GM18951 (cell line): ENCODE data around the gene GRAPL.
"Not testable (repeated sequence)": the region's sequence is repeated elsewhere in the genome, so short reads cannot be mapped to it uniquely, and the experiment has no call there.

Experiments
- in situ Hi-C: fragments of 300-500 bp; cut with MboI; formaldehyde crosslinking; loops from one replicate; pipeline ENCODE4 v1.12.0; 2022; ENCODE audit warnings: low sequenced_read_pairs, mixed read lengths, inconsistent platforms; ENCODE audit not compliant: unreplicated experiment

GRAPL gene

DNA sequence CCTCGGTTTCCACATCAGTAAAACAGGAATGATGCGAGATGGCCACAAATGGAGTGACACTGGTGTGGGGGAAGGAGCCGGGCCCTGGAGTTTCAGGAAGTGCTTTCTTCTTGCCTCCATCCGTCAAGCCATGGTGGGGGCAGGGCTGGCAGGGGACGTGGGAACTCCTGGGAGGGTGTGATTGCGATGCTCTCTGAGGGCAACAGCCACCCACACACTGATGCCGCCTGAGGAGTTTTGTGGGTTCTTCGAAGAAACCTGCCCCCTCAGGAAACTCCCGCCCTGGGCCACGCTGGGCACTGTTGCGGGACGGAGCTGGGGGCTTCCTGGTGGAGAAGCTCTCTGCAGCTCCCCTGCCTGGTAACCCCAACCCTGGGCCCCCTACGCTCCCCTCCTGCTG is 8.0 kb downstream of the GRAPL start:
- in situ Hi-C loops = not testable (repeated sequence)

GRCh38 chr17:19136138-19136537 is 8.7 kb downstream of the GRAPL start:
- in situ Hi-C loops = not testable (repeated sequence)

DNA sequence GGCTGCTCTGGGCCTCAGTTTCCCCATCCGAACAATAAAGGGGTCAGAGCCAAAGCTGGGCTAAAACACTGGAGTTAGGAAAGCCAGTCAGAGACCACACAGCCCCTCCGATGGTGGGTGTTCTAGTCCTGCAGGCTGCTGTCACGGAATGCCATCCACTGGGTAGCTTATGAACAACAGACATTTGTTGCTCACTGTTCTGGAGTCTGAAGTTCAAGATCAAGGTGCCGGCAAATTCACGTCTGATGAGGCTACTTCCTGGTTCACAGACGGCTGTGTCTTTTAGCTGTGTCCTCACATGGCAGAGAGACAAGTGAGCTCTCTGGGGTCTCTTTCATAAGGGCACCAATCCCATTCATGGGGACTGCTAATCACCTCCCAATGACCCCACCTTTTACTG is 9.2 kb downstream of the GRAPL start:
- in situ Hi-C loops = not testable (repeated sequence)

- in situ Hi-C loops = not testable (repeated sequence)
These were observed 10.6 kb downstream of the GRAPL start for GRCh38 chr17:19137959-19138358.

- in situ Hi-C loops = loop anchor here (10.0 kb wide), 1 partner anchor 117 kb away; no protein-coding TSS in a partner anchor
These were observed 14.2 kb downstream of the GRAPL start for GRCh38 chr17:19141366-19142155.

GRCh38 chr17:19142419-19142818 is 15.0 kb downstream of the GRAPL start:
- in situ Hi-C loops = loop anchor here (10.0 kb wide), 1 partner anchor 118 kb away; no protein-coding TSS in a partner anchor

DNA sequence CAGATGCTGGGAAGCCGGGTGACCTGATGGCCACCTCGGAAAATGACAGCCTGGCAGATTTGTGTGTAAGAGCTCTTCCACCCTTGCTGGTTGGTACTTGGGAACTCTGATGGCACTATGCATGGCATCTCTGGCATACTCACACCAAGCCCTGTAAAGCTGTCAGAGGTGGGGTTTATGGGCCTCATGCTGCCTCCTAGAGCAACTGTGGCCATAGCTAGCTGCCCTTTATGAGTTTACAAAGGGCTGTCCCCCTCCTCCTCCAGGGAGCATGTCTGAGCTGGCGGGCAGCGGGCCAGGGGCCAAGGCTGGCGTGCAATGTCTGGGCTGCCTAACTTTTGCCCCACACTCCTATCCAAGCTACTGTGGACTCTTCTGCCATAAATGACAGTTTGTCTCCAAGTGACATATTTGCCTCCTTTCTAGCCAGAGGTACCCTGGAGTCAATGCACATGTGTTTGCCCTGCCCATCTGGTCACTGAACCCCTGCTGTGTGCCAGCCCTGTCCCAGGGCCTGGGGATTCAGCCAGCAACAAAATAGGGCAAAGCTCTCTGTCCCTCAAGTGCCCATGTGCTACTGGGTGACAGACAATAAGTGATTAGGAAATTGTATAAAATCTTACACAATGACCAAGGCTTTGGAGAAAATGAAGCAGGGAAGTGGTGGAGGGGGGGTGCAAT is 15.8 kb downstream of the GRAPL start:
- in situ Hi-C loops = loop anchor here (10.0 kb wide), 1 partner anchor 118 kb away; no protein-coding TSS in a partner anchor

- in situ Hi-C loops = loop anchor here (10.0 kb wide), 1 partner anchor 120 kb away; no protein-coding TSS in a partner anchor
These were observed 17.0 kb downstream of the GRAPL start for GRCh38 chr17:19144373-19144772.

DNA sequence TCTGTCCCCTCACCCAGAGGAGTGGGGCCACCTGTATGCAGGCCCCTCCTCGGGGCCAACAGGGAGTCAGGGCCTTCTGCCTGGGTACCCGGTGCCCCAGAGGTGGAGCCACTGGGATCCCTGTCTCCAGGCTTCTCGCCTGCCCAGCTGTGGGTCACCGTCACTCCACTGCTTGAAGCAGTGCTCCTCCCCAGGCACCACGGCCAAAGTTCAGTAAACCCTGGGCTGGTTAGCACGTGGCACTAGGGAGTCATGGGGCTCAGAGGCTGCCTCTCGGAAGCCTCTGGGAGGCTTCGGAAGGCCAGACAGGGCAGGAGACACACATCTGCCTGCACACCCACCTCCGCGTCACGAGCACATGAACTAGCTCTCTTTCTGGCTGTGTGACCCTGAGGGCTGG is 18.1 kb downstream of the GRAPL start:
- in situ Hi-C loops = loop anchor here (10.0 kb wide), 1 partner anchor 121 kb away; no protein-coding TSS in a partner anchor

DNA sequence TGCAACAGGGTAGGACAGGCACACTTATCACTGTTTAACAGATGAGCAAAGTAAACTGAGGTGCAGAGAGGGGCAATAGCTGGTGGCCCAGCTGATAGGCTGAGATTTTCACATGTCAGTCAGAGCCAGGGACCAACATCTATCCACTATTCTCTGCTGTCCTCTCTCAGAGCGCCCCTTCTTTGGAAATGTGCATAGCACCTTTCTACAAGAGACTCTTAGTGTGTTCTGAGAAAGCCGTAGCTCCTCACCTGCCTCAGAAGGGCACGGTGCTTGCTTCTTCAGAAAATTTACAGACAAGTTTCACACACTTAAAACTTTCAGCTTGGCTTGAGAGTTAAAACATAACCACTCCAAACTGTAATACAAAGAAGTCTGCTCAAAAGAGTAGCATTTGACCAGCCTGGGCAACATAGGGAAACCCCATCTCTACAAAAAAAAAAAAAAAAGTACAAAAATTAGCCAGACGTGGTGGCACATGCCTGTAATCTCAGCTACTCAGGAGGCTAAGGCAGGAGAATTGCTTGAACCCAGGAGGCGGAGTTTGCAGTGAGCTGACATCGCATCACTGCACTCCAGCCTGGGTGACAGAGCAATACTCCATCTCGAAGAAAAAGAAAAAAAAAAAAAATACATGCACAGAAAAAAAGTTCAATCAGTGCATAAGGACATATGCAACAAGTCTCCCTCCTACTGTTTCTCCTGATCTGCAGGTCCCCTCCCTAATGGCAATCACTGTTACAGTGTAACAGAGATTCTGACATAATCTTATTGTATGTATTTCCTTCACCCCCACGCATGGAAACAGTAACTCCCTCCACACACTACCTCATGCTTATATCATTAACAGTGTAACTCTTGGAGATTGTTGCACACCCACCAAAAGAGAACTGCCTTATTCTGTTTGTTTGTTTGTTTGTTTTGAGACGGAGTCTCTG is 23.6 kb downstream of the GRAPL start:
- in situ Hi-C loops = not testable (repeated sequence)

DNA sequence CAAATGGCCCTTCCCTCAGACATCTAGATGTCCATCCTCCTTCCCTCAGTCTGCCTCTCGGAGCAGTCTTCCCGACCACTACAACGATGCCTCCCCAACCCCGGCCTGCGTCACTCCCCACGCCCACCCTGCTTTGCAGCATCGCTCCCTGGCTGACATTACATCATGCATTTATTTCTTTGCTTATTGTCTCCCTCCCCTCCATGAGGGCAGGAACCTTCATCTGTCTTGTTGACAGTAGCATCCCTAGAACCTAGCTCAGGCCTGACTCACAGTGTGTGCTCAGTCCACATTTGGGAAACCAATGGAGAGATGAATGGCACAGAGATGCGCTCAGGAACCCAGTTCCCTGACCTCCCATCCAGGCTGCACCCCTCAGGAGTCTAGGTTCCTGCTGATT is 30.2 kb downstream of the GRAPL start:
- in situ Hi-C loops = not testable (repeated sequence)

GRCh38 chr17:19158478-19158877 is 31.1 kb downstream of the GRAPL start:
- in situ Hi-C loops = not testable (repeated sequence)

GRCh38 chr17:19158938-19159337 is 31.5 kb downstream of the GRAPL start:
- in situ Hi-C loops = not testable (repeated sequence)

GRCh38 chr17:19161308-19162107 is 34.1 kb downstream of the GRAPL start:
- in situ Hi-C loops = not testable (repeated sequence)

DNA sequence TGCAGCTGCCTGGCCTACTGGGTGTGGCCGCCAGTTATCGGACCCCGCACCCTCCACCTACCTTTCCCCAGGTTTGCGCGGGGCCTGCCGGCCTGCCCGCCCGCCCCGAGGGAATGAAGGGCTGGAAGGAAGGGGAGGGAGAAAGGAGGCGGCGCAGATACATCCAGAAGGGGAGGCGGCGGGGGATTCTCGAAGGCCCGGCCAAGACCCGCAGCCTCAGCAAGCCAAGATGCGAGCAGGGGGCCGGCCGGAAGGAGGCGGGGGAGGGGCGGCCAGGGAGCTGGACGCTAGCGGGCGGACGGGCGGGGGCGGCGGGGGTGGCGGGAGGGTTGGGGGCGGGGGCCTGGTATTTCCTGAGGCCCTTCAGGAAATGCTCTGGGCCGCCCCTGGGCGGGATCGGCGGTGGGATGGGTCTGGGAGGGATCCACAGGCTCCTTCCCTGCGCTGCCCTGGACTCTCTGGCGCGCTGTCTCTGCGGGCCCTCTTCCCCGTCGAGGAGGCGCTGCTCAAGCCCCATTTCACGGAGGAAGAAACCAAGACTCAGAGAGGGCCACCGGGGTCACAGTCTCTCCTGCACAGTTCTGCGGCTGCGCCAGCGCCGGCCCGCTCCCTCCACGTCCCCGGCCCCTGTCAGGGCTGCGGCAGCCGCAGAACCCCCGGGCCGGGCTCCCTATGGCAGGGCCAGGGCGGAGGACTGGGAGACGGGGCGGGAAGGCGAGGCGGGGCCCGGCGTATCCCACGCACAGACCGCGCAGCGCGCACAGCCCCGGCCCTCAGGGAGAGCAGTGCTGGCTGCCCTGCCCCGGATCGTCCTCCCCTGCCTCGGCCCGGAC is 35.2 kb downstream of the GRAPL start:
- in situ Hi-C loops = not testable (repeated sequence)

DNA sequence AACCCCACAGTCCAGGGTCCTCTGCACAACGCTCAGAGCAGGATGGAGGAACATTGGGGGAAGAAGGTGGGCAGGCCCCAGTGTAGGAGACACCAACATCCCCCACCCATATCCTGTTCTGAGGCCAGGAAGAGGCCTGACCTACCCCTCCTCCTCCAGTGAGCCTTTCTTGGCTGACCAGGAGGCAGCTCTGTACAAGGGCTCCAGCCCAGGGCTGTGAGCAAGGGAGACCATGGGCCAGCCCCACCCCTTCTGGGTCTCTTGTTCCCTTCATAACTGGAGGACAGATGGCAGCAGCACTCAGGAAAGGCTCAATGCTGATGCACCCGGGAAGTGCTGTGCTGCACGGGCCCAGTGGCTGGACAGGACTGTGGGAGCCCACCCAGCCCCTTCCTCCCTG is 47.0 kb downstream of the GRAPL start:
- in situ Hi-C loops = not testable (repeated sequence)

DNA sequence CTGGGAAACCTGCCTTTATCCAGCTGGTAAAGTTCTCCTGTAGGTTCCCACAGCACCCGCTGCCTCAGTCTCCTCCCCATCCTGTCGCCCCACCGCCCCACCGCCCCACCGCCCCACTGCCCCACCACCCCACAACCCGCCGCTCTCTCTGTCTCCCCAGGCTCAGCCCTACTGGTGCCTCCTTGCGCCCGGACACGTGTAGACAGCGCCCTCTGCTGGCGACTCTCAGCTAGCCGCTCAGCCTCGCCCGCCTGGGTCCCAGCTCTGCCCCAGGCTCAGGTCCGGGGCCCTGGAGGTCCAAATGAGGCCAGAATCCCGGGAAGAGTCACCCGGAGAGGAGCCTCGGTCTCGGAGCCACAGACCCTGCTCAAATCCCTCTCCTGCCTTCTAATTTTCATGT is 48.0 kb downstream of the GRAPL start:
- in situ Hi-C loops = not testable (repeated sequence)
